HG02981 (cell line): ENCODE data around the gene PTPN18.

ENCODE experiments used
- ATAC-seq: cut with Tn5 transposase; IDR thresholded peaks from one replicate; pipeline ENCODE4 v1.9.1; 2021; ENCODE audit warnings: mild to moderate bottlenecking, moderate library complexity; ENCODE audit not compliant: unreplicated experiment

The PTPN18 gene

GRCh38 chr2:130339885-130340745, 15.7 kb upstream of the PTPN18 start:
- ATAC-seq: no peak

- ATAC-seq: no peak
Observed at GRCh38 chr2:130341562-130342019, 14.3 kb upstream of the PTPN18 start.

GRCh38 chr2:130342020-130342532, 13.8 kb upstream of the PTPN18 start:
- peak; percentile 74 for ATAC-seq

- peak; percentile 85 for ATAC-seq
Observed at GRCh38 chr2:130342533-130343275, 13.2 kb upstream of the PTPN18 start, which contains the start of gene IMP4. TSS of gene IMP4 (plus strand) at chr2:130342897. CDS start at chr2:130342933, 36 bp downstream.

- ATAC-seq: no peak
Observed at GRCh38 chr2:130344578-130344977, 11.3 kb upstream of the PTPN18 start.

GRCh38 chr2:130345091-130345490, 10.8 kb upstream of the PTPN18 start:
- no peak for ATAC-seq

- no peak for ATAC-seq
Observed at GRCh38 chr2:130345611-130346010, 10.2 kb upstream of the PTPN18 start.

- ATAC-seq: no peak
Observed at GRCh38 chr2:130346041-130346740, 9.7 kb upstream of the PTPN18 start.

GRCh38 chr2:130346741-130347066, 9.2 kb upstream of the PTPN18 start:
- no peak for ATAC-seq

GRCh38 chr2:130347220-130347925, 8.5 kb upstream of the PTPN18 start:
- ATAC-seq: no peak

GRCh38 chr2:130349174-130349573, 6.7 kb upstream of the PTPN18 start:
- ATAC-seq: no peak

GRCh38 chr2:130351711-130352110, 4.1 kb upstream of the PTPN18 start:
- ATAC-seq: no peak

- ATAC-seq: no peak
Observed at GRCh38 chr2:130352237-130352636, 3.6 kb upstream of the PTPN18 start.

GRCh38 chr2:130353291-130354138, 2.3 kb upstream of the PTPN18 start:
- ATAC-seq: no peak

- ATAC-seq: no peak
Observed at GRCh38 chr2:130354139-130354428, 1.8 kb upstream of the PTPN18 start.

GRCh38 chr2:130355172-130355577, 681 bp upstream of the PTPN18 start:
- ATAC-seq: no peak

GRCh38 chr2:130357864-130358263, 2.0 kb downstream of the PTPN18 start:
- ATAC-seq: no peak

- no peak for ATAC-seq
Observed at GRCh38 chr2:130358420-130359350, 2.8 kb downstream of the PTPN18 start.

GRCh38 chr2:130359466-130359865, 3.6 kb downstream of the PTPN18 start:
- ATAC-seq: no peak
